GM18508 (cell line): Measurements from ENCODE around the gene FHOD3.

ENCODE experiments used
- ATAC-seq: cut with Tn5 transposase; IDR thresholded peaks from one replicate; pipeline ENCODE4 v1.9.1; 2021; ENCODE audit warnings: moderate number of reproducible peaks; ENCODE audit not compliant: insufficient read depth, unreplicated experiment

FHOD3 gene

GRCh38 chr18:36572135-36572856 lies 274.8 kb downstream of the FHOD3 start:
- no peak for ATAC-seq

DNA sequence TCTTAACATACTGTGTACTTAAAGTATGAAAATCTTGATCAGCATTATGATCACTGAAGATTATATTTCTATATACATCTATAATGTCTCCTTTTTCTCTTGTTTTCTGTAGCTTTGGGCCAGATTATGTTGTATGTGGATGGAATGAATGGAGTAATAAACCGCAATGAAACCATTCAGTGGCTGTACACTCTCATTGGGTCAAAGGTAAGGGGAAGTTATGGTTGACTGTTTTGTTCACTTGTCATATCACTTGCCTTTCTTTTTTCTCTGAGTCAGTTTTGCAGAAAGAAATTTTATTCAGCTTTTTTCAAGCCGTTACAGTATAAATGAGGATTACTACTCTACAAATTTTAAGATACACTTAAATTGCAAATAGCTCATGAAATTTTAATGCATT lies 278.8 kb downstream of the FHOD3 start:
- ATAC-seq, result no peak

- ATAC-seq, result no peak
Observed at GRCh38 chr18:36578871-36579710, 281.6 kb downstream of the FHOD3 start.

DNA sequence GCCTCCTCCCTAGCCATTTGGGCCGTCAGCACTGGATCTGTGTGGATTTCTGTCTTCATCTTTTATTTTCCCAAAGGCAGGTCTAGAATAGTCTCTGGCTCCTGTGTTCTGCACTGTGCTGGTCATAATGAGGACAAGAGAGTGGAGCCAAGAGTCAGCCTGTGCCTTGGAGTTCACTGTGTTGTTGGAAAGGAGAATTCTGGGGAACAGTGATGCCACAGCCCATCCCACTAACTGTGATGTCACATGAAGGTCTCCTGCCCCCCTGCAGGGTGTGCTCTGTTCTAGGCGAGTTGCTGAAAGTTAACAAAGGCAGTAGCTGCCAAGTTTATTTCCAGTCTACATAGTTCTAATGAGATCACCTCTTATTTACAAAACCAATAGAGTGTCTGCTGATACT lies 282.8 kb downstream of the FHOD3 start:
- ATAC-seq, result no peak

- ATAC-seq, result no peak
Observed at GRCh38 chr18:36580874-36581750, 283.6 kb downstream of the FHOD3 start.

GRCh38 chr18:36582988-36583745 lies 285.7 kb downstream of the FHOD3 start:
- ATAC-seq, result no peak

DNA sequence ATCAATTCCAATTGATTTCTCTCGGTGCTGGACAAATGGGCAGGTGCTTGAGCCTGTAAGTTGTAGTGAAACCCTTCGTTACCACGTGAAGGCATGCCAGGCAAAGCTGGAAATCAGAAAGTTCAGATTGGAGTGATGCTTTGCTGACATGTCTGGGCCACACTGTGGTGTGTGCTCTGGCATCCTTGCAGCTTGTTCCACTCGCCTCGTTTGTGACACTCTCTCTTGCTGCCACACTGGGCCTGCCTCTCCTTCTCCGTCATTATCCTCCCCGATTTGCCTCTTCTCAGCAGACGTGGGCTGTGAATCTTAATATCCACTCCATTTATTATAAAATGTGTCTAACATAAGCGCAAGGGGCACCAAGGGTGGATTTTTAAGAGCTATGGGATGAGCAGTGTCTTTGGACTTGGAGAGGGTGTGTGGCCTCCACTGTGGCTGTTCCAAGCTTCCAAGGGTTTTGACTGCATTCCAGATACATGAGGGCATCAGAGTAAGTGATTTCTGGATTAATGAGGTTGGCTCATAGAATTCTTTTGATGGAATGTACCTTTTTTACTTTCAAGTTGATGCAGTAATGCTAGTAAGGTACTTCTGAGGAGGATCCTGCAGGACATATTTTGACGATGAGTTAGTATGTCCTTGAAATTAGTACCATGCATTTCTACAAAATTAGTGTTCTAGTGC lies 292.5 kb downstream of the FHOD3 start:
- no peak for ATAC-seq

DNA sequence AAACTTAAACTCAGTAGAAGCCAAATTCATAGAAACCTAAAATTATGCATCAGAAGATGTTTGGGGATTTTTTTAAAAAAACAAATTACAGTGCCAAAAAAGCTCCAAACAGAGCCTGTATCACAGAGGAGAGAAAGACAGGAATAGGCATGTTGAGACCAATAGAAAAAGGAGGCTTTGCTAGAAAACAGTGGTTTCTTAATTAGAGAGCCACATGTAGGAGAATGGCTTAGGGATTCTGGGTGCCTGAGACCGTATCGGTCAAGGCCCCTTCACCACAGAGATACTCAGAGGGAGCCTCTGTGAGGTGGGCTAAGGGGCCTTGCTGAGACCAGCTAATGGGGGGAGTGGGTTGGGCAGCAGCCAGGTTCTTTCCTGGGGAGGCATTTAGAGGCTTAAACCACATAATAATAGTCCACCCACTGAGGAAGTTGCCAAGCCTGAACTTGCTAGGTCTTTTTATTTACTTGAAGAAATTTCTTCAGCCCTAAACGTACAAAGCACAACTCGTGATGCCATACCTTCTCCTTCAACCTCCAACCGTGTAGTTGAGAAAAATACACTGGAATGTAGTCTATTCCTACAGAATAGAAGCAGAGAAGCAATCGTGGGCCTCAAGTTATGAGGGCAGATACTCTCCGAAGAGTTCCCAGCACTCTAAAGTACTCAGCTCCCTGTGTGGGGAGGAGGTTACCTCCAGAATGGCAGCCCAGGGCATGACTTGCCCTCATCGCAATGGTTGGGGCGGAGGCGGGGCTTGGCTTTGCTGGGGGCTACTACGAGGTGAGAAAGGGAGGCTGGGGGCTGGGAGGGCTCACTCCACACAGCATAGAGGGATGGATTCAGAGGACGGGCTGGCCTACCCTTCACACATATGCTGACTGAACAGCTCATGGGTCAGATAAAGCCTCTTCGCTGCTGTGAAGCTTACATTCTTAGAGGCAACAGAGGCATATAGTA lies 293.4 kb downstream of the FHOD3 start:
- ATAC-seq, result no peak

DNA sequence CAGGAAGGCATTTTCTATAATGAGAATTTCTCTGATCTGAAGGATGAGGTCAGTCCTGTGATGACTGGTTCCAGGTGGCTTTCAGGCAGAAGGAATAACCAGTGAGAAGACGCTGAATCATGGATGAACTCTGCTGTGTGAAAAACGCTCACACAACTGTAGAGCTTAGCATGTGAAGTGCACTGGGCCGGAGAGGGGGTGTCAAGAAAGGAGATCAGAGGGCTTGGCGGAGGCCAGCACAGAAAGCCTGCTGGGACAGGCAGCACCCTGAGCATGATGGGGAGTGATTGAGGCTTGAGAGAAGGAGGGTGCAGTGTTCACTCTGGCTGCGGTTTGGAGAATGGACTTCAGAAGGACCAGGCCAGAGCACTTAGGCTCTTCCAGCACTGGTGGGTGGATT lies 294.8 kb downstream of the FHOD3 start:
- no peak for ATAC-seq

GRCh38 chr18:36593001-36593400 lies 295.5 kb downstream of the FHOD3 start:
- ATAC-seq, result no peak

DNA sequence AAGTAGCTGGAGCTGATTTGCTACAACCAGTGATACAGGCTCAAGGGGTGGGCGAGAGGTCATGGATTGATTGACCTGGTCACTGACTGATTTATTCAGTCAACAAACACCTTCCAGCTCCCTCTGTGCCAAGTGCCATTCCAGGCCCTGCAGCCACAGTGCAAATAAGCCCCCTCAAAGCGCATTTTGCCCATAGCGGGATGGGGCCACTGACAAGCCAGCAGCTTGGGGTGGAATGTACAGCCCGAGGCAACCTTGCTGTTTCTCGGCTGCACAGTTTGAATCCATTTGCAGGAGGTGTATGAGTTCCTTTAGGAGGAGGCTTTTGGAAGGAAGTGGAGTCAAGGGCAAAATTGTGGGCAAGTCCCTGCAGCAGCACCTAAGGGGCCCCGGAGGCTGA lies 296.1 kb downstream of the FHOD3 start:
- ATAC-seq, result no peak

DNA sequence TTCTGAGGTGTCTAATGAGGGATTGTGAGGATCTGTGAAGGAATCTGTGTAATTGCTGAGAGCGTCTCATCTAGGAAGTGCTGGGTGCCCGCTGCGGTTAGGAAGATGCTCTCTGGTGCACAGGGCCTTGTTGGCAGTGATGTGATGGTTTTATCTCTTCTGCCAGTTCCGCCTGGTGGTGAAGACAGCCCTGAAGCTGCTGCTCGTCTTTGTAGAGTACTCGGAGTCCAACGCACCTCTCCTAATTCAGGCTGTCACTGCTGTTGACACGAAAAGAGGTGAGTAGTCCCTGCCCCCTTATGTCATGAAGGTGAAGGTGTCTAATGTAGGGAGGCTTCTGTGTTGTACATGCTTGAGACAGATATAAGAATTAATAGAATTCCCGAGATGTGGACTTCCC lies 297.1 kb downstream of the FHOD3 start:
- ATAC-seq, result no peak

DNA sequence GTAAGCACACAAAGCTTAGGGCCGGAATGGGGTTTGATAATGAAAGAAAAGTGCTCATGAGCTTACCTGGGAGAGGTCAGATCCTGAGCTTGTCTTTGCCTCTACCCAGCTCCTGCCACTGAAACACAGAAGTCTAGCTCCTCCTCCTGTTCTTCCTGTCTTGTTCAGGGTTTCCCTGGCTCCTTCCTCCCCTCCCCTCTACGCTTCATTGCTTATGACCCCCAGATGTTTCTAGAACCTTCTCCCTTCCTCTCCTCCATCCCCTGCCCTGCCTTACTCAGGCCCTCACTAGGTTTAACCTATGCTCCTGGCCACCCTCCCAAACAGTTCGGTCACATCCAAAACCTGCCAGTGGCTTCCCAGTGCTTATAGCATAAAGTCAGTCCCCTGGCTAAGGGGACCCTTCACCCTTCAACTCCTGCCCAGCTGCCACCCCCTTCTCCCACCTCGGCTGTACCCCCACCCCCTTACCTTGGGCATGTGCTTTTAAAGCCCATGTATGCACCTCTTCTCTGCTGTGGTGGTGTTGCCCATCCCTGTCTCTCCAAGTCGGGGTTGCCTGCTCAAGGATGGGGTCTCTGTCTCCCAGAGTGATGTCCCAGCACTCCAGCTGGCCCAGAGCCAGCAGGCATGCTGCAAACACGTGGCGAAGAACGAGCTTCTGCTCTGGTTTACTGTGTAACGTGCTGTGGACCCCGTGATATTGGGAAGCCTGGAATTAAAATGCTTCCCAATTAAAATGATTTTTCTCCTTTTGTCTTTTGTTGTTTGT lies 297.7 kb downstream of the FHOD3 start:
- ATAC-seq, result no peak

DNA sequence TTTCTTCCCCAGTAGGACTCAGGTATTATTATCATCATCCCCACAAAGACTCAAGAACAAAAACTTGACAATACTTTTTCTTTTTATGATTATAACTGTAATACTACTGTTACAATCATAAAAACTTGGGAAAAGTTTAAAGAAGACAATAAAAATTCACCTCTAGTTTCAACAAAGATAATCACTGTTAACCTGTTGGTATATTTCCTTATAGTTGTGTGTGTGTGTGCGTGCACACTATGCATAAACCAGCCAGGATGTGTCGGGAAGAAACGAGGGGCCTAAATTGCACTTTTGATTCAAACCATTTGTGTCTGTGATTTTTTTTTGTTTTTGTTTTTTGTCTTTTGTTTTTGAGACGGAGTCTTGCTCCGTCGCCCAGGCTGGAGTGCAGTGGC lies 298.3 kb downstream of the FHOD3 start:
- no peak for ATAC-seq

DNA sequence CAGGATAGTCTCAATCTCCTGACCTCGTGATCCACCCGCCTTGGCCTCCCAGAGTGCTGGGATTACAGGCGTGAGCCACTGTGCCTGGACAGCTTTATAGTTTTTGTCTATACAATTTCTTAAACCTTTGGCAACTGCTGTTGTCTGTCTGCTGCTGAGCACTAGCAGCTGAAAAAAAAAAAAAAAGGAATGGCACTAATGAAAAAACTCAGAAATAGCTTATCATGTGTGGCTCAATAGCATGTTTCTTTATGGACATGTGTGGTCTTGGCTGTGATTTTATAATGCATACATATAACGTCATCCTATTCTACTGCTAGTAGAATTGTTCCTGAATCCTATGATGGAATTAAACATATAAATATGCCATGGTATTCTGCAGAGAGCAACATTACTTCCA lies 300.1 kb downstream of the FHOD3 start:
- ATAC-seq, result no peak

DNA sequence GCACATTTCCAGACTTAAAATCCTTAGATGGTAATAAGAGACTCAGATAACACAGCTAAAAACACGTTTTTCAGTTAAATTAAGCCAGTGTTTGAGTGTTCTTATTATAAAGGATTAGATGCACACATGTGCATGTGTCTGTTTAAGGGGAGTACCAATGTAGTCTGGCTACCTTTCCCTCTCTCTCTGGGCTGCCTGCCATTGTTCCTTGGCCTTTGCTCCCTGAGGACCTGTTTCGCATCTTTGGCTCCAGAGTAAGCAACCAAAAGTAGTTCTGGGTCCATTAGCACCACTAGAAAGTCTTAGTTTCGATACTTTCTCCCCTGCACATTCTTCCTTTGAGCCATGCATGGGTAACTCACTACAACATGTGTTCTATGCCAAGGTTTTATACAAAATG lies 303.0 kb downstream of the FHOD3 start:
- no peak for ATAC-seq

GRCh38 chr18:36601316-36601715 lies 303.8 kb downstream of the FHOD3 start:
- ATAC-seq, result no peak

- ATAC-seq, result no peak
Observed at GRCh38 chr18:36602071-36602470, 304.6 kb downstream of the FHOD3 start.
